Psoas muscle (tissue), 8 donors: Measurements from ENCODE around the gene SUPT6H. TPM values are rescaled to one million over a fixed set of nuclear protein-coding genes. Genes with fewer than 3 reads are reported as not detected.

Experiments
- ATAC-seq, 4 donors: fragments of 200-7000 bp; cut with Tn5 transposase; one replicate each; pipeline ENCODE4 v1.9.1; 2020; ENCODE audit warnings: moderate library complexity in 3 of 4, mild to moderate bottlenecking in 2 of 4
- DNase-seq, 2 donors: peaks; one replicate each; pipeline ENCODE4 v3.0.0-alpha.2; 2020
- H3K27ac ChIP-seq: fragments of 200-600 bp; one replicate; pipeline ENCODE4 v1.8.0; 2022
- H3K27me3 ChIP-seq, 3 donors: fragments of 200-600 bp in 1 of 3; one replicate each; pipeline versions ENCODE4 v1.6.1 to v1.8.0; 2013 to 2022; ENCODE audit warnings: low read length in 2 of 3, mild to moderate bottlenecking in 2 of 3, moderate library complexity in 1 of 3; ENCODE audit not compliant: insufficient read depth in 3 of 3
- H3K36me3 ChIP-seq, 2 donors: fragments of 200-600 bp in 1 of 2; one replicate each; pipeline versions ENCODE4 v1.6.1 to v1.8.0; 2013 to 2022; ENCODE audit warnings: low read depth in 1 of 2, mild to moderate bottlenecking in 1 of 2, moderate library complexity in 1 of 2; ENCODE audit not compliant: insufficient read depth in 1 of 2
- H3K4me1 ChIP-seq: fragments of 200-600 bp; one replicate; pipeline ENCODE4 v1.8.0; 2022
- H3K4me3 ChIP-seq: fragments of 200-600 bp; one replicate; pipeline ENCODE4 v1.8.0; 2022; ENCODE audit warnings: mild to moderate bottlenecking
- H3K9me3 ChIP-seq: fragments of 200-600 bp; one replicate; pipeline ENCODE4 v1.8.0; 2022
- CTCF ChIP-seq: fragments of 200-600 bp; IDR thresholded peaks from one replicate; pipeline ENCODE4 v1.8.0; 2022; ENCODE audit warnings: antibody characterized with exemption
- WGBS, 3 donors: extraction: QIAGEN DNeasy Blood & Tissue Kit; methylation state at CpG; one replicate each; pipeline versions ENCODE4 v1.1.6 to v1.1.7; 2013; 5-methylcytosine and 5-hydroxymethylcytosine counted together
- intact Hi-C, 2 donors: fragments of 100-400 bp; cut with DNase I; formaldehyde crosslinking; loops; one replicate each; pipeline versions ENCODE4 v1.11.0 to v1.14.2; 2022
- polyA plus RNA-seq, 3 donors: library from polyadenylated mRNA; stranded (reverse); fragments of 200-250 nt; gene quantifications; one replicate each; pipeline ENCODE4 v1.2.3, GENCODE V29; 2013
- total RNA-seq, 4 donors: library from RNA; stranded (reverse); fragmentation: NEBNext Ultra II Directional in 2 of 4; extraction: Animal tissue kit (Norgen Biotek cat#: 25700) in 2 of 4; gene quantifications; one replicate each; pipeline versions ENCODE4 v1.2.1 to v1.2.4, GENCODE V29; 2021 to 2023
- donor health status: healthy with polysubstance abuse.
- donor health status: DM: no; HTN: no; CAD: no; lungs with moderate emphysema.
- donor health status: Bipolar disorder and iron deficiency.
- donor health status: healthy.
- donor health status: DM: yes; HTN: yes; CAD: no.
- donor health status: DM: no; HTN: no; CAD: no.
- donor health status: DM: no; HTN: no; CAD: no.
- donor health status: DM: yes; HTN: yes; CAD: no.

SUPT6H gene
- total and polyA plus RNA-seq, 7 donors = 28.6 to 77.4 (median 67.0) TPM

GRCh38 chr17:28706471-28707338 lies 44.7 kb downstream of the SUPT6H start:
- intact Hi-C loops = no loop called here
- Histone ChIP-seq H3K36me3 (peaks cover 0 to 34% of the 10 kb centered on the region in 2 donors), H3K27me3 (peaks cover 0 to 2% (median 0%) of the 10 kb centered on the region in 3 donors), H3K9me3 (no peaks in the 10 kb centered on the region), H3K4me1 (peaks cover 3% of the 10 kb centered on the region), H3K4me3 (no peak overlapping the region), H3K27ac (no peak overlapping the region)
- 65 to 79% (median 72%) methylated on average over 6 of the region's 7 CpGs for WGBS, 3 donors
- DNase-seq = no peak
- ATAC-seq = no peak
- no peak for TF ChIP-seq CTCF

GRCh38 chr17:28707339-28707720 lies 45.3 kb downstream of the SUPT6H start:
- WGBS, 3 donors = 85 to 93% (median 88%) methylated on average over 2 of the region's 2 CpGs
- Histone ChIP-seq H3K9me3 (no peaks in the 10 kb centered on the region), H3K4me1 (peaks cover 5% of the 10 kb centered on the region), H3K27me3 (peaks cover 0 to 2% (median 0%) of the 10 kb centered on the region in 3 donors), H3K36me3 (peaks cover 0 to 28% of the 10 kb centered on the region in 2 donors), H3K4me3 (no peak overlapping the region), H3K27ac (no peak overlapping the region)
- no peak for TF ChIP-seq CTCF
- intact Hi-C loops = no loop called here
- no peak for DNase-seq
- no peak for ATAC-seq

- Histone ChIP-seq H3K36me3 (peaks cover 0 to 10% of the 10 kb centered on the region in 2 donors), H3K4me3 (peak overlapping the region; percentile 85), H3K9me3 (no peaks in the 10 kb centered on the region), H3K27ac (peak overlapping the region; percentile 82), H3K27me3 (peaks cover 0 to 2% (median 0%) of the 10 kb centered on the region in 3 donors), H3K4me1 (peaks cover 5% of the 10 kb centered on the region)
- peak; percentile 87 to 91 for DNase-seq
- intact Hi-C loops = no loop called here
- TF ChIP-seq CTCF = no peak
- peak; percentile 89 to 92 (median 92) for ATAC-seq
- WGBS, 3 donors = 1% methylated on average over 27 to 74 of the region's 74 CpGs
Observed at GRCh38 chr17:28710861-28711722, 49.1 kb downstream of the SUPT6H start.

GRCh38 chr17:28711723-28712031 lies 49.7 kb downstream of the SUPT6H start, which contains the start of gene PROCA1:
PROCA1 (minus strand) TSS chr17:28711888; CDS start chr17:28711660, 228 bp downstream.
- WGBS, 3 donors = 3 to 4% (median 3%) methylated on average over 20 of the region's 20 CpGs

More at GRCh38 chr17:28711723-28712031, 49.7 kb downstream of the SUPT6H start, which contains the start of gene PROCA1:
- H3K36me3 ChIP-seq = peaks cover 0 to 10% of the 10 kb centered on the region in 2 donors
- H3K27ac ChIP-seq = peak within 1 kb of the TSS; percentile 82
- no peak for DNase-seq
- H3K27me3 ChIP-seq = peaks cover 0 to 4% (median 2%) of the 10 kb centered on the region in 3 donors
- ATAC-seq = peak in 3 of 4 donors; percentile 25 to 39 (median 38)
- peak within 1 kb of the TSS; percentile 85 for H3K4me3 ChIP-seq
- H3K4me1 ChIP-seq = peaks cover 6% of the 10 kb centered on the region
- no peak for TF ChIP-seq CTCF
- intact Hi-C loops = no loop called here
- H3K9me3 ChIP-seq = no peaks in the 10 kb centered on the region
